Testis (tissue), 3 donors: Measurements from ENCODE around the gene RPP25L. TPM values are rescaled to one million over a fixed set of nuclear protein-coding genes. Genes with fewer than 3 reads are reported as not detected.

Source experiments
- DNase-seq: peaks from one replicate; pipeline ENCODE4 v3.0.0-alpha.2; 2019
- H3K27ac ChIP-seq, 2 donors: fragments of 200-600 bp; sonication (generic); one replicate each; pipeline ENCODE4 v1.5.1; 2019
- H3K27me3 ChIP-seq: fragments of 200-600 bp; sonication (generic); one replicate; pipeline ENCODE4 v1.5.1; 2019
- H3K36me3 ChIP-seq: fragments of 200-600 bp; sonication (generic); one replicate; pipeline ENCODE4 v1.5.1; 2017; ENCODE audit warnings: low read depth; ENCODE audit errors: missing control alignments
- H3K4me1 ChIP-seq: fragments of 200-600 bp; sonication (generic); one replicate; pipeline ENCODE4 v1.5.1; 2019
- H3K4me3 ChIP-seq, 2 donors: fragments of 200-600 bp; sonication (generic); one replicate each; pipeline ENCODE4 v1.5.1; 2017 to 2019
- H3K9me3 ChIP-seq: fragments of 200-600 bp; sonication (generic); one replicate; pipeline ENCODE4 v1.5.1; 2017
- POLR2A ChIP-seq: fragments of 450-650 bp; IDR thresholded peaks from one replicate; pipeline ENCODE4 v1.6.1; 2017; ENCODE audit warnings: antibody characterized with exemption, mild to moderate bottlenecking, moderate library complexity
- WGBS, 2 donors: methylation state at CpG; one replicate each; pipeline ENCODE4 v1.1.5; 2018; 5-methylcytosine and 5-hydroxymethylcytosine counted together
- intact Hi-C: fragments of 100-400 bp; cut with DNase I; formaldehyde crosslinking; loops from one replicate; pipeline ENCODE4 v1.15.1; 2023; ENCODE audit warnings: low total_unique reads
- polyA plus RNA-seq: library from polyadenylated mRNA; stranded (reverse); fragments of 350-450 nt; fragmentation: Illumina TruSeq; extraction: RNeasy Lipid Tissue Mini Kit (QIAGEN cat#74804); gene quantifications from one replicate; pipeline ENCODE4 v1.2.3, GENCODE V29; 2014; ENCODE audit warnings: low read depth, low replicate concordance; ENCODE audit not compliant: insufficient read depth
- total RNA-seq, 2 donors: library from RNA; depleted of rRNA; stranded (reverse); fragments of >200 nt; gene quantifications; one replicate each; pipeline ENCODE4 v1.2.3, GENCODE V29; 2016
- TF ChIP-seq, protein P1 (sequence below), 3 experiments: fragments of 450-650 bp in 2 of 3; fragments of 200-600 bp in 1 of 3; sonication (generic) in 1 of 3; IDR thresholded peaks; one replicate each; pipeline ENCODE4 v1.5.1; 2016 to 2019; ENCODE audit warnings: antibody characterized with exemption in 3 of 3, mild to moderate bottlenecking in 2 of 3, moderate library complexity in 1 of 3

Gene RPP25L
- total and polyA plus RNA-seq, 3 donors from 2014 or later, result 23.5 to 26.8 (median 25.1) TPM

DNA sequence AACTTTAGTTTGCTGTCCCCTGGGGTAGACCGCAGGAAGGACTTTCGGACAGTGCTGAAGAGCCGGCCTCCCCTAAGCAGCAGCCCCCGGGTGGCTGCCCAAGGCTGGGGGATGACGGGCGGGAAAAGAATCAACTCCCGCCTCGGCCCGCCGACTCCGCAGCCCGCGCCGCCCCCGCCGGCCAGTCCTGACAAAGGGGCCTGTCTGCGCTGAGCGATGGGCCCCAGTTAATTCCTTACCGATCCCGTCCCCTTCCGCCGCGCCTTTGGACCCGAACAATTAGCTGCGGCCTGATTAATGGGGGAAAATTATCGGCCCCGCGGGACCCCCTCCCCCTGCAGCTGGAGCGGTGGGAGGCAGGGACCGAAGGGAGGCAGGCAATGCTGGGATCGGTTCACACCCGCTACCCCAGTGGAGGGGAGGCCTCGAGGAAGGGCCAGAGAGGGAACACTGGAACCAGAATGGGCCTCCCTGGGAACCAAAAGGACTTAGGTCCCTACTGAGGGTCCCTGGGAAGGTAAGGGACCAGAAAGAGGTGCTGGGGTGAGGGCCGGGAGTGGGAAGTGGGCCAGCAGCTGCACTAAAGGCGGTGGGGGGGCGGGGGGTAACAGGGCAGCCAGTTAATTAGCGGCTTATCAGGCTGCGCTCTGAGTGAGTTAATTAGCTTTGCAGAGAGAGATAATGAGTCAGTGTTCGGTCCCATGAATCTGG, 12.7 kb upstream of the RPP25L start:
- H3K4me3 ChIP-seq, result no peak overlapping the region
- DNase-seq, result no peak

DNA sequence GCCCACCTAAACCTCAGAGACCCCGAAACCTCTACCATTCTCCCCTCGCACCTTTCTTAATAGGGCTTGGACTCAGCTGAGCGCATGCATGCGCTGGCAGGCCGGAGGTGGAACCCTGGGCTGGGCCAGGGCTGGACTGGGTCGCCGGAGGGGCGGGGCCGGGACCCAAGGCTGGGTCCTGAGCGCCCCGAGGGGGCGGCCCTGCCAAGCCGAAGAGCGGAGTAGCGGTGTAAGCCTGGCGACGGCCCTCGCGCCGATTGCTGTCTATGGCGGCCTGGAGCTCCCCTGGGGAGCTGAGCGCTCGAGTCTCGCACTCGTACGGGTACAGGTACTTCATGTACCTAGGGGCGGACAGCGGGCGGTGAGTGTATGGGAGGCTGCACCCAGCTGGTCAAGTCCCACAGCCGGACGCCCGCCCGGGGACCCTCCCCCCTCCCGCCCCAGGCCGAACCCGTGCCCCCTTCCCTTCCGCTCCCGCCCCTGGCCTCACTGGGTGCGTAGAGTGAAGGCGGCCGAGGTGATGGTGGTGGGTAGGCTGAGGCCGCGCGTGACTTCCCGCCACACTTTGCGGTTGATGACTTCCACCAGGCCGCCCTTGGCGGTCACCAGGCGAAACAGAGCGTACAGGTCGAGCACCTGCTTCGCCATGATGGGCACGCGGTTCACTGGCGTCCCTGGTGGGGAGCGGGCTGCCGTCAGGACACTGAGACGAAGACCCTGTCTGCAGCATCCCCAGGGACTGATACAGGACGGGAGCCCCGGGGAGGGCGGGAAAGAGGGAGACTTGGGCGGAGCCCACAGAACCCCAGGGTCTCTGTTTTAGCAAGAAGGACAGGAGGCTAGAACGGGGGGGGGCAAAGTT, 11.7 kb upstream of the RPP25L start:
- TF ChIP-seq, protein P1, sequence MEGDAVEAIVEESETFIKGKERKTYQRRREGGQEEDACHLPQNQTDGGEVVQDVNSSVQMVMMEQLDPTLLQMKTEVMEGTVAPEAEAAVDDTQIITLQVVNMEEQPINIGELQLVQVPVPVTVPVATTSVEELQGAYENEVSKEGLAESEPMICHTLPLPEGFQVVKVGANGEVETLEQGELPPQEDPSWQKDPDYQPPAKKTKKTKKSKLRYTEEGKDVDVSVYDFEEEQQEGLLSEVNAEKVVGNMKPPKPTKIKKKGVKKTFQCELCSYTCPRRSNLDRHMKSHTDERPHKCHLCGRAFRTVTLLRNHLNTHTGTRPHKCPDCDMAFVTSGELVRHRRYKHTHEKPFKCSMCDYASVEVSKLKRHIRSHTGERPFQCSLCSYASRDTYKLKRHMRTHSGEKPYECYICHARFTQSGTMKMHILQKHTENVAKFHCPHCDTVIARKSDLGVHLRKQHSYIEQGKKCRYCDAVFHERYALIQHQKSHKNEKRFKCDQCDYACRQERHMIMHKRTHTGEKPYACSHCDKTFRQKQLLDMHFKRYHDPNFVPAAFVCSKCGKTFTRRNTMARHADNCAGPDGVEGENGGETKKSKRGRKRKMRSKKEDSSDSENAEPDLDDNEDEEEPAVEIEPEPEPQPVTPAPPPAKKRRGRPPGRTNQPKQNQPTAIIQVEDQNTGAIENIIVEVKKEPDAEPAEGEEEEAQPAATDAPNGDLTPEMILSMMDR (IDR thresholded peaks at IDR 0.05), result no peak
- TF ChIP-seq POLR2A, result no peak
- Histone ChIP-seq H3K4me3 (peak overlapping the region in 1 of 2 donors; percentile 38), H3K9me3 (no peaks in the 10 kb centered on the region), H3K27me3 (no peaks in the 10 kb centered on the region), H3K4me1 (peaks cover 24% of the 10 kb centered on the region), H3K27ac (no peak overlapping the region), H3K36me3 (no peaks in the 10 kb centered on the region)
- DNase-seq, result no peak
- intact Hi-C loops, result no loop called here
- WGBS, 2 donors, result 9 to 11% methylated on average over 25 to 63 of the region's 63 CpGs

More for the DNA sequence above, 12.7 kb upstream of the RPP25L start:
- Histone ChIP-seq H3K9me3 (no peaks in the 10 kb centered on the region), H3K4me1 (peaks cover 22% of the 10 kb centered on the region), H3K36me3 (no peaks in the 10 kb centered on the region), H3K27me3 (no peaks in the 10 kb centered on the region), H3K27ac (no peak overlapping the region)
- 10 to 14% methylated on average over 27 to 39 of the region's 39 CpGs for WGBS, 2 donors
- TF ChIP-seq POLR2A, result no peak
- TF ChIP-seq, protein P1 (IDR thresholded peaks at IDR 0.05), result no peak
- intact Hi-C loops, result no loop called here

DNA sequence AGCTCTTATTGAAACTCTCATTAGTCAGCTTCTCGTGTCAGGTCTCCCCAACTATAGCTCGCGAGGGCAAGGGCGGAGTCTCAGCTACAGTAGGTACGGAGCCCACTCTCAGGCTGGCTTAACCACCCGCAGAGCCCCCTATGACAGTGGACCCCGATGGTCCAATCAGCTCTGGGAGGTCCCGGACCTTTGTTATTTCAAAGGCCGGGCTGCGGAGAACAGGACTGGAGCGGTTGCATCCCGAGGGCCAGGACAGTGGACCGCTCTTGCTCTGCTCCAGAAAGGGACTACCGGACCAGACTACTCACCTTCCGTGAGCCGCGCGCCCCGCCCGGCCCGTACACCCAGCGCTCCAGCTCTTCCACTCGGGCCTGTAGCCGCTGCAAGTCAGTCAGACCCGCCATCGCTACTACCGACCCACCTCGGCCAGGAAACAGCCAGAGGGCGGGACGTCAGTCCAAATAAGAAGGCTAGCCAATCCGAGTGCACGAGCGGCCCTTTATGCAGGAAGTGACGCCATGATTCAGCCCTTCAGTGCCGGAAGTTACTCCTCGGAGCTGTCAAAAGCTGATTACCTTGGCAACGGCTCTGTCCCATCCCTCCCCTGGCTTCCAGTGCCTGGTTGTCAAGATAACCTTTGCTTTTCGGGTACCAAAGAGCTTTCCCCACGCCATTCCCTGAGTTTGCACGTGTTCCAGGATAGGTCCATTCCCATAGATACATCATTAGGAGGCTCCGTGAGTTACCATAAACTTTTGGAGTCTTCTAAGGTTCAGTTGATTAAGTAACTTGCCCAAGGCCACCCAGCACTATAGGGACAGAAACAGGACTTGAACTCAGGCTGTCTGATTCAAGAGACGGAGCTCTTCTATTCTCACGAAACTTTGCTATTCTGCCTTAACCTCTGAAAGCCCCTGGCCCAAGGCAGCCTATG, 8.4 kb upstream of the RPP25L start, which contains the start of gene DCTN3:
Gene DCTN3, minus strand, starts transcription at position 435 of the 934 bp plus-strand sequence. Its CDS starts 31 bp downstream, at position 404.
- no peak within 1 kb of the TSS for H3K27ac ChIP-seq
- DNase-seq, result peak; percentile 99
- no peaks in the 10 kb centered on the region for H3K9me3 ChIP-seq
- peak within 1 kb of the TSS; percentile 68 to 78 for H3K4me3 ChIP-seq
- TF ChIP-seq, protein P1 (IDR thresholded peaks at IDR 0.05), result no peak
- no peak for TF ChIP-seq POLR2A
- H3K27me3 ChIP-seq, result no peaks in the 10 kb centered on the region
- no peaks in the 10 kb centered on the region for H3K36me3 ChIP-seq
- intact Hi-C loops, result no loop called here
- H3K4me1 ChIP-seq, result peaks cover 19% of the 10 kb centered on the region
- 3 to 4% methylated on average over 32 to 43 of the region's 43 CpGs for WGBS, 2 donors

- DNase-seq, result no peak
- intact Hi-C loops, result loop anchor here (10.0 kb wide), 1 partner anchor 90 kb away; no protein-coding TSS in a partner anchor
- Histone ChIP-seq H3K9me3 (no peaks in the 10 kb centered on the region), H3K27me3 (no peaks in the 10 kb centered on the region), H3K4me3 (no peak overlapping the region), H3K4me1 (peaks cover 17% of the 10 kb centered on the region), H3K27ac (no peak overlapping the region), H3K36me3 (no peaks in the 10 kb centered on the region)
- TF ChIP-seq, protein P1 (IDR thresholded peaks at IDR 0.05), result no peak
- TF ChIP-seq POLR2A, result no peak
- WGBS, 2 donors, result 90 to 100% methylated on average over 2 of the region's 2 CpGs
Measured at GRCh38 chr9:34615132-34615531, 3.2 kb upstream of the RPP25L start.
